ENCODE measurements around the gene SIRPB2. TPM values are rescaled to one million over a fixed set of nuclear protein-coding genes. Genes with fewer than 3 reads are reported as not detected.

The SIRPB2 gene
- total RNA-seq, 1 donor from 2014 or later, result not detected

DNA sequence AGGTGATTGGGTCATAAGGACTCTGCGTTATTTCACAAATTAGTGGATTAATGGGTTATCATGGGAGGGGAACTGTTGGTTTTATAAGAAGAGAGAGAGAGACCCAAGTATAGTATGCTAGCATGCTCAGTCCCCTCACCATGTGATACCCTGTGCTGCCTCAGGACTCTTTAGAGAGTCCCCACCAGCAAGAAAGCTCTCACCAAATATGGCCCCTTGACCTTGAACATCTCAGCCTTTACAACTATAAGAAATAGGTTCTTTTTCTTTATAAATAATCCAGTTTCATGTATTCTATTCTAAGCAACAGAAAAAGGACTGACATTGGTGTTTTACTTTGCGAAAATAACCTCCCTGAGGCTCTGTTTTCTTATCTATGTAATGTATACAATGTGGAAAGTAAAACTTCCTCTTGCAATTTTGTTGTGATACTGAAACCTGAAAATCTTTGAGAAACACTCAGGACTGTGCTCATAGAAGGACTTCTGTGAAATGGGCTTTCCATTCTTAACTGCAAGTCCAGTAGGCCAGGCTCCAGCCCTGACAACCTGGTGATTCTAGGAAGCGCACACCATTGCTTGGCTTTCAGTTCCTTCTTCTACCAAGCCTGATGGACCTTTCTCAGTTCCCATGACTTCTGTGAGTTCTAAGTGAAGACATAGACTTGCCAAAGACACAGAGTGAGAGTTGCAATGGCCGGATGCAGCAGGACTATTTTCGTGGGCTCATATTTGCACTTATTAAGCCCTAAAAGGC is 44.4 kb upstream of the SIRPB2 start:
- H3K4me1 Mint-ChIP-seq, result no peaks in the 10 kb centered on the region
- no peak for DNase-seq (ENCODE audit: low spot score in 2 of 2, unreplicated experiment in 2 of 2)
- no peaks in the 10 kb centered on the region for H3K36me3 Mint-ChIP-seq
- peaks cover 49% of the 10 kb centered on the region for H3K27me3 Mint-ChIP-seq (ENCODE audit: low read depth)
- TF ChIP-seq, protein P1, sequence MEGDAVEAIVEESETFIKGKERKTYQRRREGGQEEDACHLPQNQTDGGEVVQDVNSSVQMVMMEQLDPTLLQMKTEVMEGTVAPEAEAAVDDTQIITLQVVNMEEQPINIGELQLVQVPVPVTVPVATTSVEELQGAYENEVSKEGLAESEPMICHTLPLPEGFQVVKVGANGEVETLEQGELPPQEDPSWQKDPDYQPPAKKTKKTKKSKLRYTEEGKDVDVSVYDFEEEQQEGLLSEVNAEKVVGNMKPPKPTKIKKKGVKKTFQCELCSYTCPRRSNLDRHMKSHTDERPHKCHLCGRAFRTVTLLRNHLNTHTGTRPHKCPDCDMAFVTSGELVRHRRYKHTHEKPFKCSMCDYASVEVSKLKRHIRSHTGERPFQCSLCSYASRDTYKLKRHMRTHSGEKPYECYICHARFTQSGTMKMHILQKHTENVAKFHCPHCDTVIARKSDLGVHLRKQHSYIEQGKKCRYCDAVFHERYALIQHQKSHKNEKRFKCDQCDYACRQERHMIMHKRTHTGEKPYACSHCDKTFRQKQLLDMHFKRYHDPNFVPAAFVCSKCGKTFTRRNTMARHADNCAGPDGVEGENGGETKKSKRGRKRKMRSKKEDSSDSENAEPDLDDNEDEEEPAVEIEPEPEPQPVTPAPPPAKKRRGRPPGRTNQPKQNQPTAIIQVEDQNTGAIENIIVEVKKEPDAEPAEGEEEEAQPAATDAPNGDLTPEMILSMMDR (IDR thresholded peaks at IDR 0.05; ENCODE audit: unreplicated experiment), result no peak
- peaks cover 5% of the 10 kb centered on the region for H3K9me3 Mint-ChIP-seq
- H3K27ac Mint-ChIP-seq, result no peak overlapping the region
- no peak overlapping the region for H3K4me3 Mint-ChIP-seq

DNA sequence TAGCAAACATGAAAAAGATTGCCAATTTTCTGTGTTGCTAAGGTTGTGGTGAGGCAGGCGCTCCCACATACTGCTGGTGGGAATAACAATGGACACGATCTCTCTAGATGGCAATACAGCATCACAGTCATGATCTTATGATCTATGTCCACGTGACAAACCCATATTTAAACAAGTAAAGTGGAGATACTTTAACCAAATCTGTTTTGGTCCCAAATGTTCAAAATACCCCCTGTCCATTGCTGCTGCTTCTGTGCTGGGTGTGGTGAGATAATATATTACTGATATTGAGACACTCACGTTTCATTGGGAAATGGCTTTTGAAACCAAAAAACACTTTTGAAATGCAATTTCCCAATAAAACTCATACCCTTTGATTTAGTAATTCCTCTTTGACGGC is 43.3 kb upstream of the SIRPB2 start:
- no peak for DNase-seq (ENCODE audit: low spot score in 2 of 2, unreplicated experiment in 2 of 2)
- Mint-ChIP-seq H3K27me3 (ENCODE audit: low read depth) (peaks cover 48% of the 10 kb centered on the region), H3K9me3 (peaks cover under 1% of the 10 kb centered on the region), H3K36me3 (no peaks in the 10 kb centered on the region), H3K4me3 (no peak overlapping the region), H3K4me1 (no peaks in the 10 kb centered on the region), H3K27ac (no peak overlapping the region)
- TF ChIP-seq, protein P1 (IDR thresholded peaks at IDR 0.05; ENCODE audit: unreplicated experiment), result no peak

DNA sequence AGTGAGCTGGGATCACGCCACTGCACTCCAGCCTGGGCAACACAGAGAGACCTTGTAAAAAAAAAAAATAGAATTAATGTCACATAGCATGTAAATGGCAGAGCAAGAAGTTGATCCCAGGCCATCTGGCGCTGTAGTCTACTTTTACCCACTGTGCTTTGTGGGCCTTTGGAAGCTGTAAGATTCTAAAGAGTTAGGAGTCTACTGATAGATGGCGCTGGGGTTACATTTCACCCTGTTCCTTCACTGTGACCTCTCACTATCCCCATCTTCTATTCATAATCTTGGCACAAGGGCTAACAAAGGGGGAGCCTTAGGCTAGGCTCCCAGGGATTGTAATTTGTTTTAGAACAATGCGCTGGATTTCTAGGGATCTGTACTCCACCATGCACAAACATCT is 41.8 kb upstream of the SIRPB2 start:
- no peak overlapping the region for H3K27ac Mint-ChIP-seq
- TF ChIP-seq, protein P1 (IDR thresholded peaks at IDR 0.05; ENCODE audit: unreplicated experiment), result no peak
- no peak overlapping the region for H3K4me3 Mint-ChIP-seq
- peaks cover 44% of the 10 kb centered on the region for H3K27me3 Mint-ChIP-seq (ENCODE audit: low read depth)
- H3K9me3 Mint-ChIP-seq, result peaks cover 7% of the 10 kb centered on the region
- no peaks in the 10 kb centered on the region for H3K36me3 Mint-ChIP-seq
- no peaks in the 10 kb centered on the region for H3K4me1 Mint-ChIP-seq
- no peak for DNase-seq (ENCODE audit: low spot score in 2 of 2, unreplicated experiment in 2 of 2)

DNA sequence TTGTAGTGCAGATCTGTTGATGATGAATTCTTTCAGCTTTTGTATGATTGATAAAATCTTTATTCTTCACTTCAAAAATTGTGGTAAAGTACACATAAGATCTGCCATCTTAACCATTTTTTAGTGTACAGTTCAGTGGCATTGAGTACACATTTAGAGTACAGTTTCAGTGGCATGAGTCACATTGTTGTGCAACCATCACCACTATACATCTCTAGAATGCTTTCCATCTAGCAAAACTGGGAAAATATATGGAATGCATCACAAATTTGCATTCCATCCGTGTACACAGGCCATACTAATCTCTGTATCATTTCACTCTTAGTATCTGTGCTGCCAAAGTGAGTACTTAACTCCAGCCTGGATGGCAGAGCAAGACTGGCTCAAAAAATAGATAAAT is 37.6 kb upstream of the SIRPB2 start:
- Mint-ChIP-seq H3K36me3 (no peaks in the 10 kb centered on the region), H3K9me3 (peaks cover 20% of the 10 kb centered on the region), H3K4me1 (no peaks in the 10 kb centered on the region), H3K4me3 (no peak overlapping the region), H3K27me3 (ENCODE audit: low read depth) (peaks cover 30% of the 10 kb centered on the region), H3K27ac (no peak overlapping the region)
- TF ChIP-seq, protein P1 (IDR thresholded peaks at IDR 0.05; ENCODE audit: unreplicated experiment), result no peak
- no peak for DNase-seq (ENCODE audit: low spot score in 2 of 2, unreplicated experiment in 2 of 2)

DNA sequence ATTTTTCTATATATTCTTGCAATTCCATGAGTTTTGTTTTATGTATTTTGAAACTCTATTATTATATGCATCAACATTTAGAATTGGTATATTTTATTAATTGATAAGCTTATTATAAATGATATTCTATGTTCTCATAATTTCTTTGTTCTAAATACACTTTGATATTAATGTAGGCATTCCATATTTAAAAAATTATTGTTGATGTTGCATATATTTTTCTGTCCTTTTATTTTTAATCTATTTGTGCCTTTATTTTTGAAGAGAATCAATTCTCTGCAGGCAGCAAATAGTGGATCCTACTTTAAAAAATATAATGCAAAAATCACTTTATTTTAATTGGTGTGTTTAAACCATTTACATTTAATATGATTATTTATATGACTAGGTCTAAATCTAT is 36.7 kb upstream of the SIRPB2 start:
- Mint-ChIP-seq H3K27ac (no peak overlapping the region), H3K9me3 (peaks cover 20% of the 10 kb centered on the region), H3K4me3 (no peak overlapping the region), H3K36me3 (no peaks in the 10 kb centered on the region), H3K4me1 (no peaks in the 10 kb centered on the region), H3K27me3 (ENCODE audit: low read depth) (peaks cover 25% of the 10 kb centered on the region)
- TF ChIP-seq, protein P1 (IDR thresholded peaks at IDR 0.05; ENCODE audit: unreplicated experiment), result no peak
- DNase-seq (ENCODE audit: low spot score in 2 of 2, unreplicated experiment in 2 of 2), result no peak
